HG03520 (cell line): ENCODE data around the gene LOXHD1.

Experiments
- ATAC-seq: cut with Tn5 transposase; IDR thresholded peaks from one replicate; pipeline ENCODE4 v1.9.1; 2021; ENCODE audit warnings: mild to moderate bottlenecking, moderate library complexity; ENCODE audit not compliant: unreplicated experiment

Gene LOXHD1

GRCh38 chr18:46459789-46460455 lies 197.1 kb downstream of the LOXHD1 start:
- ATAC-seq, result no peak

GRCh38 chr18:46458472-46458871 lies 198.5 kb downstream of the LOXHD1 start:
- ATAC-seq, result no peak

- no peak for ATAC-seq
Measured at GRCh38 chr18:46456691-46457090, 200.3 kb downstream of the LOXHD1 start.

- no peak for ATAC-seq
Measured at GRCh38 chr18:46452820-46453219, 204.2 kb downstream of the LOXHD1 start.

GRCh38 chr18:46449499-46449898 lies 207.5 kb downstream of the LOXHD1 start:
- ATAC-seq, result no peak

GRCh38 chr18:46449033-46449432 lies 208.0 kb downstream of the LOXHD1 start:
- ATAC-seq, result no peak

- ATAC-seq, result no peak
Measured at GRCh38 chr18:46448347-46448746, 208.7 kb downstream of the LOXHD1 start.

GRCh38 chr18:46447792-46448191 lies 209.2 kb downstream of the LOXHD1 start:
- no peak for ATAC-seq

- no peak for ATAC-seq
Measured at GRCh38 chr18:46447323-46447722, 209.7 kb downstream of the LOXHD1 start.

- no peak for ATAC-seq
Measured at GRCh38 chr18:46445522-46446313, 211.3 kb downstream of the LOXHD1 start.

GRCh38 chr18:46439037-46439436 lies 218.0 kb downstream of the LOXHD1 start:
- ATAC-seq, result no peak

GRCh38 chr18:46437061-46437460 lies 220.0 kb downstream of the LOXHD1 start:
- ATAC-seq, result no peak

- no peak for ATAC-seq
Measured at GRCh38 chr18:46436621-46437020, 220.4 kb downstream of the LOXHD1 start.

- ATAC-seq, result no peak
Measured at GRCh38 chr18:46435031-46435430, 222.0 kb downstream of the LOXHD1 start.

GRCh38 chr18:46434629-46435028 lies 222.4 kb downstream of the LOXHD1 start:
- ATAC-seq, result no peak

GRCh38 chr18:46433121-46433826 lies 223.7 kb downstream of the LOXHD1 start:
- ATAC-seq, result no peak

GRCh38 chr18:46431522-46432171 lies 225.4 kb downstream of the LOXHD1 start:
- no peak for ATAC-seq

- no peak for ATAC-seq
Measured at GRCh38 chr18:46429649-46430224, 227.3 kb downstream of the LOXHD1 start.

GRCh38 chr18:46429130-46429529 lies 227.9 kb downstream of the LOXHD1 start:
- ATAC-seq, result no peak

- no peak for ATAC-seq
Measured at GRCh38 chr18:46428368-46428767, 228.7 kb downstream of the LOXHD1 start.
